ENCODE data around the gene UPF2. TPM values are rescaled to one million over a fixed set of nuclear protein-coding genes. Genes with fewer than 3 reads are reported as not detected.

Gene UPF2
- total RNA-seq, 2 donors from 2014 or later = 35.8 to 40.5 TPM

Other genes starting within 250 kb of the UPF2 start
- gene PROSER2, start 219.5 kb downstream of the UPF2 start, total RNA-seq = 1 to 10 TPM; 1.1 to 1.6 TPM
- 10 to 100 TPM; 28.6 to 29.8 TPM for gene DHTKD1, start 26.1 kb upstream of the UPF2 start, total RNA-seq
- 10 to 100 TPM; 20.3 to 20.9 TPM for gene SEC61A2, start 86.9 kb upstream of the UPF2 start, total RNA-seq
- gene NUDT5, start 153.1 kb upstream of the UPF2 start, total RNA-seq = 10 to 100 TPM; 79.3 to 94.7 TPM
- gene CDC123, start 153.4 kb upstream of the UPF2 start, total RNA-seq = 10 to 100 TPM; 84.6 to 85.4 TPM